Tibial nerve (tissue), 4 donors: ENCODE measurements around the gene SNTB2. TPM values are rescaled to one million over a fixed set of nuclear protein-coding genes. Genes with fewer than 3 reads are reported as not detected.

Experiments
- DNase-seq, 2 donors: peaks; one replicate each; pipeline ENCODE4 v3.0.0-alpha.2; 2019; ENCODE audit warnings: low spot score in 2 of 2
- H3K27ac ChIP-seq, 4 donors: fragments of 200-600 bp; sonication (generic) in 3 of 4; one replicate each; pipeline ENCODE4 v1.5.1; 2017 to 2019; ENCODE audit warnings: mild to moderate bottlenecking in 1 of 4
- H3K27me3 ChIP-seq, 2 donors: fragments of 200-600 bp; sonication (generic) in 1 of 2; one replicate each; pipeline versions ENCODE4 v1.5.1 to v1.6.0; 2017 to 2019
- H3K36me3 ChIP-seq, 3 donors: fragments of 200-600 bp; sonication (generic); one replicate each; pipeline ENCODE4 v1.5.1; 2018 to 2019
- H3K4me1 ChIP-seq, 4 donors: fragments of 200-600 bp; sonication (generic) in 3 of 4; one replicate each; pipeline ENCODE4 v1.5.1; 2017 to 2019
- H3K4me3 ChIP-seq, 4 donors: fragments of 200-600 bp; sonication (generic) in 3 of 4; one replicate each; pipeline ENCODE4 v1.5.1; 2017 to 2019; ENCODE audit warnings: mild to moderate bottlenecking in 1 of 4, moderate library complexity in 1 of 4
- H3K9me3 ChIP-seq, 4 donors: fragments of 200-600 bp; sonication (generic) in 3 of 4; one replicate each; pipeline ENCODE4 v1.5.1; 2017 to 2019
- EP300 ChIP-seq, 2 donors: sonication (generic); formaldehyde crosslinking; IDR thresholded peaks; one replicate each; pipeline ENCODE4 v1.6.1; 2017; ENCODE audit warnings: antibody characterized with exemption in 2 of 2, mild to moderate bottlenecking in 1 of 2
- POLR2A ChIP-seq, 2 donors: fragments of 450-650 bp; IDR thresholded peaks; one replicate each; pipeline ENCODE4 v1.6.1; 2017; ENCODE audit warnings: antibody characterized with exemption in 2 of 2, mild to moderate bottlenecking in 2 of 2, moderate library complexity in 2 of 2
- WGBS, 2 donors: methylation state at CpG; one replicate each; pipeline ENCODE4 v1.1.5; 2018; 5-methylcytosine and 5-hydroxymethylcytosine counted together
- total RNA-seq, 4 donors: library from RNA; depleted of rRNA; stranded (reverse); fragments of >200 nt; gene quantifications; one replicate each; pipeline ENCODE4 v1.1.0, GENCODE V29; 2016
- TF ChIP-seq, protein P1 (sequence below), 5 experiments: fragments of 200-600 bp in 3 of 5; fragments of 450-650 bp in 2 of 5; sonication (generic) in 3 of 5; IDR thresholded peaks; one replicate each; pipeline ENCODE4 v1.5.1; 2016 to 2019; ENCODE audit warnings: antibody characterized with exemption in 5 of 5, mild to moderate bottlenecking in 3 of 5, moderate library complexity in 2 of 5

The SNTB2 gene
- total RNA-seq, 4 donors from 2014 or later = 33.1 to 50.2 (median 37.7) TPM

DNA sequence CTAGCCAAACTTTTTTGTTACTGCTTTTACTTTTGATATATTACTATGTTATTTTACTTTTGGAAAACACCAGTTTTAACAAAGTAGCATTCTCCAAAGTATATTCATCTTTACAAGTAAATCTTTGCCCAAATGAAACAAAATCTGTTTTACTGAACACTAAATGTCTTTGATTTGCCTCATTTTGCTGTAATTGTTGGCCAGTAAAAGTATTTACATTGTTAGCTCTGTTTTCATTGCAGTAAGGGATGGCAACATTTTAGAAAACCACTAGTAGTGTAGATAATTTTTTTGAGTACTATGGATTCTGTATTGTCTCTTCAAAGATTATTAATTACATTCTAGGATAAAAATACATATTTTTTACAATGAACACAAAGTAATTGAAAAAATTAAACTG lies 10.6 kb downstream of the SNTB2 start:
- Histone ChIP-seq H3K4me3 (no peak overlapping the region), H3K27ac (peak overlapping the region in 1 of 4 donors; percentile 62), H3K36me3 (no peaks in the 10 kb centered on the region), H3K27me3 (no peaks in the 10 kb centered on the region), H3K4me1 (peaks cover 0 to 72% (median 19%) of the 10 kb centered on the region in 4 donors), H3K9me3 (no peaks in the 10 kb centered on the region)
- no peak for DNase-seq
- TF ChIP-seq EP300 (IDR thresholded peaks at IDR 0.05) = no peak
- TF ChIP-seq, protein P1, sequence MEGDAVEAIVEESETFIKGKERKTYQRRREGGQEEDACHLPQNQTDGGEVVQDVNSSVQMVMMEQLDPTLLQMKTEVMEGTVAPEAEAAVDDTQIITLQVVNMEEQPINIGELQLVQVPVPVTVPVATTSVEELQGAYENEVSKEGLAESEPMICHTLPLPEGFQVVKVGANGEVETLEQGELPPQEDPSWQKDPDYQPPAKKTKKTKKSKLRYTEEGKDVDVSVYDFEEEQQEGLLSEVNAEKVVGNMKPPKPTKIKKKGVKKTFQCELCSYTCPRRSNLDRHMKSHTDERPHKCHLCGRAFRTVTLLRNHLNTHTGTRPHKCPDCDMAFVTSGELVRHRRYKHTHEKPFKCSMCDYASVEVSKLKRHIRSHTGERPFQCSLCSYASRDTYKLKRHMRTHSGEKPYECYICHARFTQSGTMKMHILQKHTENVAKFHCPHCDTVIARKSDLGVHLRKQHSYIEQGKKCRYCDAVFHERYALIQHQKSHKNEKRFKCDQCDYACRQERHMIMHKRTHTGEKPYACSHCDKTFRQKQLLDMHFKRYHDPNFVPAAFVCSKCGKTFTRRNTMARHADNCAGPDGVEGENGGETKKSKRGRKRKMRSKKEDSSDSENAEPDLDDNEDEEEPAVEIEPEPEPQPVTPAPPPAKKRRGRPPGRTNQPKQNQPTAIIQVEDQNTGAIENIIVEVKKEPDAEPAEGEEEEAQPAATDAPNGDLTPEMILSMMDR (IDR thresholded peaks at IDR 0.05) = no peak
- TF ChIP-seq POLR2A (IDR thresholded peaks at IDR 0.05) = no peak

DNA sequence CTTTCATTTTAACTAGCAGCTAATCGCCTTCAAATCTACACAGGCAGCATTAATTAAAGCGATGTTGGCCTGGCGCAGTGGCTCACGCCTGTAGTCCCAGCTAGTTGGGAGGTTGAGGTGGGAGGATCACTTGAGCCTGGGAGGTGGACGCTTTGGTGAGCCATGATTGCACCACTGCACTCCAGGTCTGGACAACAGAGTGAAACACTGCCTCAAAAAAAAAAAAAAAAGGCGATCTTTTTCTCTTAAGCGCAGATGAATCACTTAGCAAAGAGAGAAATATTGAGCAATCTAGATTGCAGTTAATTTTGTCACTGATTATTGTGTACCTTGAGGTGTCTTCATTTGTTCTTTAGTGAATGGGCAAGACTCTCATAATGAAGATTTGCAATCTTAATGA lies 12.4 kb downstream of the SNTB2 start:
- no peaks in the 10 kb centered on the region for H3K27me3 ChIP-seq
- TF ChIP-seq, protein P1 (IDR thresholded peaks at IDR 0.05) = no peak
- TF ChIP-seq EP300 (IDR thresholded peaks at IDR 0.05) = no peak
- TF ChIP-seq POLR2A (IDR thresholded peaks at IDR 0.05) = no peak
- H3K4me1 ChIP-seq = peaks cover 0 to 75% (median 24%) of the 10 kb centered on the region in 4 donors
- no peaks in the 10 kb centered on the region for H3K36me3 ChIP-seq
- peak overlapping the region in 2 of 4 donors; percentile 60 to 68 for H3K27ac ChIP-seq
- H3K4me3 ChIP-seq = no peak overlapping the region
- peak in 1 of 2 donors; percentile 48 for DNase-seq
- 68 to 71% methylated on average over 7 of the region's 7 CpGs for WGBS, 2 donors
- no peaks in the 10 kb centered on the region for H3K9me3 ChIP-seq

DNA sequence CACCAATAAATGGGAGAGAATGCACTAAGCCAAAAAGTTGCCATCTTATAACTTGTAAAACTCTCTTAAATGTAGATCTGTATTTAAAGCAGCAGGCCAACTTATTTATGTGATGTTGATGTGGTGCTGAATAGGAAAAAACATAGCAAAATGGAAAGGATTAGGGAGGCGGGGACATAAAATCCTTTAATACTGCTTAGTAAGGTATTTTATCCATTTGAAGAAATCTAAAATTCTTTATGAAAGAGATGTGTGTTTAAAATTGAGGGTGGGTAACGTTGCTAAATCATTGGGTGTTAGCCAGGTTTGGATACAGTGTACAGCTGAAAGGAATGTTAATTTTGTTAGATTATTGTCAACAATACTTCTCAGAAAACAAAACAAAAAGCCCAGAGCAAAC lies 14.3 kb downstream of the SNTB2 start:
- peak overlapping the region in 2 of 4 donors; percentile 43 to 60 for H3K27ac ChIP-seq
- 34 to 35% methylated on average over 2 of the region's 2 CpGs for WGBS, 2 donors
- no peaks in the 10 kb centered on the region for H3K9me3 ChIP-seq
- DNase-seq = no peak
- peaks cover 0 to 71% (median 24%) of the 10 kb centered on the region in 4 donors for H3K4me1 ChIP-seq
- TF ChIP-seq EP300 (IDR thresholded peaks at IDR 0.05) = no peak
- H3K36me3 ChIP-seq = no peaks in the 10 kb centered on the region
- no peaks in the 10 kb centered on the region for H3K27me3 ChIP-seq
- no peak overlapping the region for H3K4me3 ChIP-seq

DNA sequence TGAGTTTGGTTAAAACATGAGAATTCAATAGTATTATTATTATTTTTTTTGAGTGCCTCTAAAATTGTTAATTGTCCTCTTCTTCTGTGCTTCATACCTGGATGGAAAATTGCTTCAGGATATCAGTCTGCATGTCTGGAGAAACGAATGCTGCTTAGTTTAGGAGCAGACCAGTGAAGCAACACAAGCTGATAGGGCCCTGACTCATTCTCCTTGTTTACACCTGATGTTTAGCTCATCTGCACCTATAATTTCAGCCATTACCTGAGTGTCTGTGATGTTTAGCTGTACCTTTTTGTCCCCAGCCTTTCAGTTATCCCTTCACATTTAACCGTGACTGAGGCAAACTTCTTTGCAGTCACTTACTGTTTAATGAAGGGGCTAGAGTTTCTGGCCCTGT lies 14.8 kb downstream of the SNTB2 start:
- no peak overlapping the region for H3K4me3 ChIP-seq
- TF ChIP-seq EP300 (IDR thresholded peaks at IDR 0.05) = no peak
- TF ChIP-seq POLR2A (IDR thresholded peaks at IDR 0.05) = no peak
- TF ChIP-seq, protein P1 (IDR thresholded peaks at IDR 0.05) = no peak
- H3K27me3 ChIP-seq = no peaks in the 10 kb centered on the region
- no peaks in the 10 kb centered on the region for H3K36me3 ChIP-seq
- DNase-seq = no peak
- H3K9me3 ChIP-seq = no peaks in the 10 kb centered on the region
- H3K27ac ChIP-seq = peak overlapping the region in 2 of 4 donors; percentile 43 to 58
- WGBS, 2 donors = 36% methylated on average over 2 of the region's 2 CpGs
- H3K4me1 ChIP-seq = peaks cover 0 to 66% (median 24%) of the 10 kb centered on the region in 4 donors

DNA sequence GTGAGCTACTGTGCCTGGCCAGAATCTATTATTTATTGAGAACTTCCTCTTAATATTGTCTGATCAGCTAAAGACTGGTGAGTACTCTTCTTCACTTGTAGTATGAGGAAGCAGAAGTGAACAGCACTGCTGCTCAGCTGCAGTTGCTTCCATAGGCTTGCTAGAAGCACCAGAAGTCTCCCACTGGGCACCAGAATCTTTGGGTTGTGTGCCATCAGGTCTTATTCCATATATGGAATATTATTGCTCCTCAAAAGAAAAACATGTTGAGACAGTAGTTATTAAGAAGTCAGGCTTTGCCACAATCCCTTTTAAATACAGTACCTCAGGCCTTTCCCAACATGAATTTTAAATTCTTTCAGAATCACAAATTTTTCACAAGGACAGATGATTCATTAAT lies 17.2 kb downstream of the SNTB2 start:
- Histone ChIP-seq H3K9me3 (no peaks in the 10 kb centered on the region), H3K27me3 (no peaks in the 10 kb centered on the region), H3K4me3 (no peak overlapping the region), H3K36me3 (no peaks in the 10 kb centered on the region), H3K4me1 (peaks cover 0 to 50% (median 18%) of the 10 kb centered on the region in 4 donors), H3K27ac (peak overlapping the region in 1 of 4 donors; percentile 49)
- DNase-seq = no peak
- TF ChIP-seq EP300 (IDR thresholded peaks at IDR 0.05) (no peak), POLR2A (IDR thresholded peaks at IDR 0.05) (no peak)
- TF ChIP-seq, protein P1 (IDR thresholded peaks at IDR 0.05) = no peak

DNA sequence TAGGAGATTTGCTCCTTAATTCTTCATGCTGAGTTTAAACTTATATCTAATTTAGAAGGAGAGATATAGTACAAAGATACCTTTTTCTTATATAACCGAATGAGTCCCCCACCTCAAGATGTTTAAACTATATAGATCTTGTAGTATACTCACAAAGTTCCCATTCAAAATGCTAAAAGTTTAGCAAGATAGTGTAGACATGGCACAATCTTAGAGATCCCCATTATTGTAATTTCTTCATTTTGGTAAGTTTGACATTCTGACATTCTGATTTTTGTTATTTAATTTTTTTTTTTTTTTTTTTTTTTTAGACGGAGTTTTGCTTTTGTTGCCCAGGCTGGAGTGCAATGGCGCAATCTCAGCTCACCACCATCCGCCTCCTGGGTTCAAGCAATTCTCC lies 22.8 kb downstream of the SNTB2 start:
- no peak for DNase-seq
- WGBS, 2 donors = 90 to 91% methylated on average over 4 of the region's 4 CpGs
- no peaks in the 10 kb centered on the region for H3K36me3 ChIP-seq
- peaks cover 0 to 11% (median 3%) of the 10 kb centered on the region in 4 donors for H3K4me1 ChIP-seq
- no peak overlapping the region for H3K27ac ChIP-seq
- H3K4me3 ChIP-seq = no peak overlapping the region
- H3K9me3 ChIP-seq = no peaks in the 10 kb centered on the region
- H3K27me3 ChIP-seq = no peaks in the 10 kb centered on the region
- TF ChIP-seq POLR2A (IDR thresholded peaks at IDR 0.05) (no peak), EP300 (IDR thresholded peaks at IDR 0.05) (no peak)
- TF ChIP-seq, protein P1 (IDR thresholded peaks at IDR 0.05) = no peak
